Loucy (cell line): ENCODE measurements around the gene CD9.

ENCODE experiments used
- CTCF ChIP-seq: fragments of 200-600 bp; sonication (generic); conservative IDR thresholded peaks from 2 replicates; pipeline ENCODE4 v1.5.1; 2014; ENCODE audit warnings: mild to moderate bottlenecking, antibody characterized with exemption, low read length
- EZH2phosphoT487 ChIP-seq: fragments of 200-600 bp; IDR thresholded peaks from 2 replicates; pipeline ENCODE4 v1.6.1; 2018; ENCODE audit warnings: antibody characterized with exemption, mild to moderate bottlenecking, moderate library complexity, borderline replicate concordance

- TF ChIP-seq CTCF = no peak
- TF ChIP-seq EZH2phosphoT487 = no peak
These were observed 71.1 kb downstream of the CD9 start for GRCh38 chr12:6271281-6271680.
